CD4-positive, CD25-positive, alpha-beta regulatory T cell (primary cell): ENCODE data around the gene EFS. TPM values are rescaled to one million over a fixed set of nuclear protein-coding genes. Genes with fewer than 3 reads are reported as not detected.

Source experiments
- ATAC-seq, 2 donors: fragments of 150-1000 bp; cut with Tn5 transposase; one replicate each; pipeline ENCODE4 v1.10.0; 2021; ENCODE audit warnings: low read depth in 2 of 2, moderate number of reproducible peaks in 2 of 2, moderate library complexity in 1 of 2
- DNase-seq, 3 donors: peaks; one replicate each; pipeline versions ENCODE4 v3.0.0 to v3.0.0-alpha.2; 2012 to 2022; ENCODE audit warnings: mixed read lengths in 1 of 3
- H3K27ac ChIP-seq: one replicate; pipeline ENCODE4 v1.7.0; 2013; ENCODE audit warnings: mild to moderate bottlenecking, low read length; ENCODE audit not compliant: insufficient read depth, poor library complexity, severe bottlenecking
- H3K27me3 ChIP-seq: one replicate; pipeline ENCODE4 v1.7.0; 2013; ENCODE audit warnings: low read length; ENCODE audit not compliant: control insufficient read depth, insufficient read depth
- H3K36me3 ChIP-seq: one replicate; pipeline ENCODE4 v1.7.0; 2013; ENCODE audit warnings: mild to moderate bottlenecking, low read length, moderate library complexity; ENCODE audit not compliant: control insufficient read depth, insufficient read depth
- H3K4me1 ChIP-seq: 2 replicates; pipeline ENCODE4 v1.7.0; 2013; ENCODE audit warnings: mild to moderate bottlenecking, low read length; ENCODE audit not compliant: insufficient read depth, control insufficient read depth, poor library complexity, severe bottlenecking
- H3K4me3 ChIP-seq: one replicate; pipeline ENCODE4 v1.7.0; 2013; ENCODE audit warnings: low read depth, mild to moderate bottlenecking, low read length, moderate library complexity
- H3K9me3 ChIP-seq, 2 experiments: 1 replicate in 1 of 2; 2 replicates in 1 of 2; pipeline ENCODE4 v1.7.0; 2013; ENCODE audit warnings: low read length in 2 of 2, mild to moderate bottlenecking in 1 of 2, moderate library complexity in 1 of 2; ENCODE audit not compliant: control insufficient read depth in 2 of 2
- H3K27ac Mint-ChIP-seq, 3 donors: one replicate each; pipeline ENCODE4 v1.8.0; 2020 to 2022; ENCODE audit warnings: mild to moderate bottlenecking in 3 of 3, mixed read lengths in 3 of 3, moderate library complexity in 2 of 3
- H3K27me3 Mint-ChIP-seq: one replicate; pipeline ENCODE4 v1.8.0; 2022; ENCODE audit warnings: mild to moderate bottlenecking, mixed read lengths
- H3K36me3 Mint-ChIP-seq: one replicate; pipeline ENCODE4 v1.8.0; 2020; ENCODE audit warnings: mixed read lengths
- H3K4me1 Mint-ChIP-seq, 4 donors: one replicate each; pipeline ENCODE4 v1.8.0; 2020 to 2022; ENCODE audit warnings: mixed read lengths in 4 of 4, mild to moderate bottlenecking in 1 of 4
- H3K4me3 Mint-ChIP-seq, 4 donors: one replicate each; pipeline ENCODE4 v1.8.0; 2020 to 2022; ENCODE audit warnings: mild to moderate bottlenecking in 4 of 4, mixed read lengths in 4 of 4, moderate library complexity in 3 of 4
- H3K9me3 Mint-ChIP-seq, 7 donors: one replicate each; pipeline ENCODE4 v1.8.0; 2020 to 2022; ENCODE audit warnings: mixed read lengths in 7 of 7, mild to moderate bottlenecking in 3 of 7, moderate library complexity in 2 of 7
- polyA plus RNA-seq, 4 donors: library from polyadenylated mRNA; unstranded; fragments of 300-500 nt; fragmentation: Illumina TruSeq; gene quantifications; one replicate each; pipeline ENCODE4 v1.2.3, GENCODE V29; 2021
- total RNA-seq: library from RNA; stranded (reverse); gene quantifications from one replicate; pipeline ENCODE4 v1.2.3, GENCODE V29; 2022

Gene EFS
- total and polyA plus RNA-seq, 5 donors from 2014 or later = not detected

DNA sequence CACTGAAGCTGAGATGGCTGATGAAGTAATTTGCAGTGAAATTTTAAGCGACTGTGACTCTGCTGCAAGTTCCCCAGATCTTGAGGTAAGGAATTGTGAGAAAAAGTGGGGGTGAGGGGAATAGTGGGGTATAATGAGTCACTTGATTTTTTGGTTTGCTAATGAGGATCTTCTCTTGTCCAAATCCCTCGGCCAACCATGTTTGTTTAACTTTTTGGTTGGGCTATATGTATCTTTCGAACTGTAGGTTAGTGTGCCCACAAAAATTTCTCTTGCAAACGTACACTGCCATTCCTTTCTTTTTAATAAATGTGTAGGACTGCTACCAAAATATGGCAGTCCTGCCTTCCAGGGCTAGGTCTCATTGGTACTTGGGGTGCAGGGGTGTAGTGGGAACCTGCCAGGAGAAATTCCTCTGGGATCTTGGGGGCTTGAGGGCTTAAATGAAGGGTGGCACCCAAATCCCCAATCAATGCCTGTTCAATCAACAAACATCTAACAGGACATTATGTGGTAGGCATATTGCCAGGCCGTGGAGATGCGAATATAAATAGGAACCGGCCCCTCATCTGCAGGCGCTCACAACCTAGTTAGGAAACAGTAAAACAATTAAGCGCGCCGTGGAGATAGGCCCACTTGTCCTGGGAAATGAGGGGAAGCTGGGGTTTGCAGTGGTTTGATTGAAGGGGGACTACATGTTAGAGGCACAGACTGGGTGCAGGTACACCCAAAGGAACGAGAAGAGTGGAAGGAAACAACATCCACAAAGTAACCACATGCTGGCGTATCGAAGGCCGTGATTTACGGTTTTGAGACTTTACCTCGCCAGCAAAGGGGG, 45.0 kb downstream of the EFS start:
- H3K36me3 ChIP-seq = peaks cover 22% of the 10 kb centered on the region
- H3K4me3 Mint-ChIP-seq = peak overlapping the region; percentile 88 to 96 (median 94)
- H3K9me3 ChIP-seq = no peaks in the 10 kb centered on the region
- peak overlapping the region; percentile 97 to 98 (median 97) for H3K27ac Mint-ChIP-seq
- ATAC-seq = no peak
- no peak for DNase-seq
- peak overlapping the region; percentile 65 for H3K4me3 ChIP-seq
- H3K27me3 Mint-ChIP-seq = peaks cover 5% of the 10 kb centered on the region
- H3K9me3 Mint-ChIP-seq = no peaks in the 10 kb centered on the region
- peaks cover 16% of the 10 kb centered on the region for H3K36me3 Mint-ChIP-seq
- H3K4me1 ChIP-seq = peaks cover 18% of the 10 kb centered on the region
- H3K4me1 Mint-ChIP-seq = peaks cover 6 to 35% (median 21%) of the 10 kb centered on the region in 4 donors
- H3K27ac ChIP-seq = peak overlapping the region; percentile 95
- H3K27me3 ChIP-seq = no peaks in the 10 kb centered on the region

GRCh38 chr14:23316300-23316699, 48.7 kb downstream of the EFS start:
- no peak overlapping the region for H3K27ac ChIP-seq
- H3K27me3 Mint-ChIP-seq = peaks cover 14% of the 10 kb centered on the region
- ATAC-seq = no peak

GRCh38 chr14:23310546-23310945, 54.4 kb downstream of the EFS start:
- H3K36me3 ChIP-seq = no peaks in the 10 kb centered on the region
- no peaks in the 10 kb centered on the region for H3K4me1 ChIP-seq
- no peak overlapping the region for H3K27ac ChIP-seq
- ATAC-seq = no peak
- no peak for DNase-seq
- H3K4me3 Mint-ChIP-seq = peak overlapping the region in 1 of 4 donors; percentile 5
- no peak overlapping the region for H3K27ac Mint-ChIP-seq
- H3K4me1 Mint-ChIP-seq = peaks cover 0 to 3% (median 0%) of the 10 kb centered on the region in 4 donors
- H3K27me3 ChIP-seq = peaks cover 8% of the 10 kb centered on the region
- peaks cover 0 to 1% (median 0%) of the 10 kb centered on the region in 7 donors for H3K9me3 Mint-ChIP-seq
- peaks cover 5% of the 10 kb centered on the region for H3K36me3 Mint-ChIP-seq
- H3K27me3 Mint-ChIP-seq = peaks cover 49% of the 10 kb centered on the region
- no peaks in the 10 kb centered on the region for H3K9me3 ChIP-seq
- no peak overlapping the region for H3K4me3 ChIP-seq

More at GRCh38 chr14:23316300-23316699, 48.7 kb downstream of the EFS start:
- Mint-ChIP-seq H3K36me3 (peaks cover 3% of the 10 kb centered on the region), H3K27ac (no peak overlapping the region), H3K4me1 (peaks cover 0 to 17% (median 4%) of the 10 kb centered on the region in 4 donors), H3K9me3 (no peaks in the 10 kb centered on the region), H3K4me3 (no peak overlapping the region)
- DNase-seq = no peak
- Histone ChIP-seq H3K4me1 (peaks cover 5% of the 10 kb centered on the region), H3K9me3 (no peaks in the 10 kb centered on the region), H3K4me3 (no peak overlapping the region), H3K27me3 (peaks cover 4% of the 10 kb centered on the region), H3K36me3 (no peaks in the 10 kb centered on the region)

- no peak overlapping the region for H3K27ac Mint-ChIP-seq
- H3K9me3 ChIP-seq = no peaks in the 10 kb centered on the region
- H3K4me1 Mint-ChIP-seq = peaks cover 0 to 3% (median 0%) of the 10 kb centered on the region in 4 donors
- H3K36me3 ChIP-seq = no peaks in the 10 kb centered on the region
- peaks cover 0 to 1% (median 0%) of the 10 kb centered on the region in 7 donors for H3K9me3 Mint-ChIP-seq
- H3K4me3 ChIP-seq = no peak overlapping the region
- H3K4me1 ChIP-seq = no peaks in the 10 kb centered on the region
- H3K36me3 Mint-ChIP-seq = peaks cover 5% of the 10 kb centered on the region
- no peak overlapping the region for H3K27ac ChIP-seq
- H3K4me3 Mint-ChIP-seq = no peak overlapping the region
- ATAC-seq (no peak), DNase-seq (no peak)
- H3K27me3 Mint-ChIP-seq = peaks cover 59% of the 10 kb centered on the region
- peaks cover 8% of the 10 kb centered on the region for H3K27me3 ChIP-seq
Observed at GRCh38 chr14:23308721-23309445, 56.1 kb downstream of the EFS start.

GRCh38 chr14:23307687-23308644, 57.0 kb downstream of the EFS start:
- DNase-seq (no peak), ATAC-seq (no peak)
- Mint-ChIP-seq H3K4me1 (peaks cover 0 to 3% (median 2%) of the 10 kb centered on the region in 4 donors), H3K4me3 (peak overlapping the region in 2 of 4 donors; percentile 7 to 77), H3K27ac (no peak overlapping the region), H3K9me3 (peaks cover 0 to 1% (median 0%) of the 10 kb centered on the region in 7 donors), H3K36me3 (peaks cover 5% of the 10 kb centered on the region), H3K27me3 (peaks cover 61% of the 10 kb centered on the region)
- H3K27ac ChIP-seq = no peak overlapping the region
- H3K36me3 ChIP-seq = no peaks in the 10 kb centered on the region
- H3K27me3 ChIP-seq = peaks cover 8% of the 10 kb centered on the region
- H3K4me1 ChIP-seq = peaks cover 5% of the 10 kb centered on the region
- no peak overlapping the region for H3K4me3 ChIP-seq
- no peaks in the 10 kb centered on the region for H3K9me3 ChIP-seq

GRCh38 chr14:23307146-23307530, 57.8 kb downstream of the EFS start:
- Histone ChIP-seq H3K27me3 (peaks cover 8% of the 10 kb centered on the region), H3K36me3 (no peaks in the 10 kb centered on the region), H3K9me3 (no peaks in the 10 kb centered on the region), H3K27ac (no peak overlapping the region), H3K4me3 (no peak overlapping the region), H3K4me1 (peaks cover 13% of the 10 kb centered on the region)
- ATAC-seq = no peak
- no peak overlapping the region for H3K27ac Mint-ChIP-seq
- H3K4me1 Mint-ChIP-seq = peaks cover 0 to 6% (median 3%) of the 10 kb centered on the region in 4 donors
- peaks cover 5% of the 10 kb centered on the region for H3K36me3 Mint-ChIP-seq
- no peak for DNase-seq
- peaks cover 0 to 1% (median 0%) of the 10 kb centered on the region in 7 donors for H3K9me3 Mint-ChIP-seq
- H3K27me3 Mint-ChIP-seq = peaks cover 60% of the 10 kb centered on the region
- peak overlapping the region in 1 of 4 donors; percentile 77 for H3K4me3 Mint-ChIP-seq
